GM13976 (cell line): ENCODE results near the gene ADGRF1.
"Not testable (repeated sequence)": the region's sequence is repeated elsewhere in the genome, so short reads cannot be mapped to it uniquely, and the experiment has no call there.

Experiments
- DNase-seq: peaks from one replicate; pipeline ENCODE4 v3.0.0; 2012; ENCODE audit warnings: low spot score
- in situ Hi-C: fragments of 300-500 bp; cut with MboI; formaldehyde crosslinking; loops from one replicate; pipeline ENCODE4 v1.12.0; 2022; ENCODE audit warnings: low sequenced_read_pairs, mixed read lengths, inconsistent platforms; ENCODE audit not compliant: unreplicated experiment
- TF ChIP-seq, protein P1 (sequence below): IDR thresholded peaks from 2 replicates; pipeline ENCODE4 v1.5.1; 2012; ENCODE audit warnings: borderline replicate concordance, mild to moderate bottlenecking; ENCODE audit not compliant: insufficient read depth; ENCODE audit errors: extremely low read depth, missing control alignments, control extremely low read depth

ADGRF1 gene

DNA sequence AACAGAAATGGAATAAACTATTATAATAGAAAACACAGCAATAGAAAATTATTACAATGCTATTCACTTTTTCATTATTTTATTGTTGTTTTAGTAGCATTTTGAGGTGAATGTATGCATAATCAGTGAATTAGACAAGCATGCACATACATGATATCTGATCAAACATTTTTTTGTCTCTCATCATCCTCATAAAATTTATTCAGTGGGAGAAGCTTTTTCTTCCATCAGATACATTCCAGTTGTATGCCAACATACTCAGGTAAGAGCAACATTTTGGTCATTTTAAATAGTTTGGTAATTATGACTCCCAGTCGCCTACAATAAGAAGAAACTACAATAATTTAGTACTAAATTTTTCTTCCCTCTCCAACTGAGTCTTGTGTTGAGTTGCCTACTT is 44.5 kb downstream of the ADGRF1 start:
- no peak for DNase-seq
- TF ChIP-seq, protein P1, sequence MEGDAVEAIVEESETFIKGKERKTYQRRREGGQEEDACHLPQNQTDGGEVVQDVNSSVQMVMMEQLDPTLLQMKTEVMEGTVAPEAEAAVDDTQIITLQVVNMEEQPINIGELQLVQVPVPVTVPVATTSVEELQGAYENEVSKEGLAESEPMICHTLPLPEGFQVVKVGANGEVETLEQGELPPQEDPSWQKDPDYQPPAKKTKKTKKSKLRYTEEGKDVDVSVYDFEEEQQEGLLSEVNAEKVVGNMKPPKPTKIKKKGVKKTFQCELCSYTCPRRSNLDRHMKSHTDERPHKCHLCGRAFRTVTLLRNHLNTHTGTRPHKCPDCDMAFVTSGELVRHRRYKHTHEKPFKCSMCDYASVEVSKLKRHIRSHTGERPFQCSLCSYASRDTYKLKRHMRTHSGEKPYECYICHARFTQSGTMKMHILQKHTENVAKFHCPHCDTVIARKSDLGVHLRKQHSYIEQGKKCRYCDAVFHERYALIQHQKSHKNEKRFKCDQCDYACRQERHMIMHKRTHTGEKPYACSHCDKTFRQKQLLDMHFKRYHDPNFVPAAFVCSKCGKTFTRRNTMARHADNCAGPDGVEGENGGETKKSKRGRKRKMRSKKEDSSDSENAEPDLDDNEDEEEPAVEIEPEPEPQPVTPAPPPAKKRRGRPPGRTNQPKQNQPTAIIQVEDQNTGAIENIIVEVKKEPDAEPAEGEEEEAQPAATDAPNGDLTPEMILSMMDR: no peak
- in situ Hi-C loops: no loop called here

GRCh38 chr6:46996860-46997641 is 45.1 kb downstream of the ADGRF1 start:
- DNase-seq: no peak
- in situ Hi-C loops: no loop called here
- TF ChIP-seq, protein P1: no peak

DNA sequence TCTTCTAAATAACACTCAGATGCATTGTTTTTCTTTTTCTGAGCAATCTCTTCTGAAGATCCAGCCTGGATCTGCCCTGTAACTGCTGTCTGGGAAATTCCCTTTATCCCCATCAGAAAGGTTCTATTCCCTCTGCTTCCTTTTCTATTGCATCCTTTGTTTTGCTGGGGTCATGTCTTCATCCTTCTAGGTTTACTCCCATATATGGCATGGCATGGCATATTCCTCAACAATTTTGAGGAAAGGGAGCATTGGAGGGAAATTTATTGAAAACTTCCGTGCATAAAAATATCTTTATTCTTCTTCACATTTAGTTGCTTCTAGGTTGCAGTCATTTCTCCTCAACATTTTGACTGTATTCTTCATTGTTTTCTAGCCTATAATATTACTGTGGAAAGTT is 47.2 kb downstream of the ADGRF1 start:
- no peak for DNase-seq
- TF ChIP-seq, protein P1: no peak
- in situ Hi-C loops: no loop called here

DNA sequence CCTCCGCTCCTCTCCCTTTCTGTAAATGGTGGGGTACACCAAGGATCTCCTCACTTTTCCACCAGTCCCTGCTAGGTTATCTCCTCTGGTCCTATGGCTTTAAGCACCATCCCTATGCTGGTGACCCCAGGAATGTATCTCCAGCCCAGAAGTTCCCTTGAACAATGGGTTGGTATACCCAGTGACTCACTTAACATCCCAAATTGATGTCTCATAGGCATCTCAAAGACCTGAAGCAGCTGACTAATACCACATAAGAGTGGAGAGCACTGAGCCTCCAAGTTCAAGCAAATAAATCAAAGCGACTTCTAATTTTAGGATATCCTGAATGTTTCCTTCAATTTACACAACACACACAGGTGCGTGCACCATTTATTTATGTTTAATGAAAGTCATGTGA is 48.3 kb downstream of the ADGRF1 start:
- TF ChIP-seq, protein P1: no peak
- in situ Hi-C loops: no loop called here
- DNase-seq: no peak

GRCh38 chr6:46992391-46992790 is 49.7 kb downstream of the ADGRF1 start:
- in situ Hi-C loops: not testable (repeated sequence)

GRCh38 chr6:46990818-46991510 is 51.2 kb downstream of the ADGRF1 start:
- in situ Hi-C loops, DNase-seq: not testable (repeated sequence)

More at GRCh38 chr6:46992391-46992790, 49.7 kb downstream of the ADGRF1 start:
- DNase-seq: not testable (repeated sequence)

DNA sequence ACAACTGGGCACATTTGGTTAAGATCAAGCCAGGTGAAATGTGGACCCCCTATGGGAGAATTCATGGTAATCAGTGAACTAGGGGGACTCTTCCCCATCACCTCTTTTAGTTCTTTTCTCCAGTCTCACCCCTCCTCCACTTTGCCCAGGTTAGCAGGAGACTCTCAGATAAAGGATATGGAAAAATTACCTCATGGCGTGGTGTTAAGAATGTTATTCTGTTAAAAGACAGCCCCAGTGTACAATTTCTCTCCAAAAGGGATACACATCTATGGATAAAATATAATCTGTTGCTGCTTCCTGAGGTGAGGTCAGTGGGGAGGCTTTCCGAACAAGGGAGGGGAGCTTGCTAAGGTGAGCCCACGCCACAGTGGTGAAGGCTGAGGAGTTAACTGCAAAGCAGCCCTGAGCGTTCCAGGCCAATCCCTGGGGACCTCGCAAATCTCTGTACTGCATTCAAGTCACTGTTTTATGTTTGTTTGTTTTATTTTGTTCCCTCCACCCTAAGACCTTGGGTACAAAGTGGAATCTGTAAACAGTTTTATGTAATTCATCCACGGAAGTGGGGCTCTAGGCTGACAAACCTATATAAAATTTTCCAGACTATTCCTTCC is 52.0 kb downstream of the ADGRF1 start:
- TF ChIP-seq, protein P1: no peak
- DNase-seq: no peak
- in situ Hi-C loops: no loop called here
